Amygdala (tissue), 56 donors: ENCODE data around the gene CIPC.

ENCODE experiments used
- DNase-seq, 56 donors: peaks; one replicate each; lab custom pipeline; 2025; lab: John Stamatoyannopoulos, UW

Gene CIPC

GRCh38 chr14:77097700-77098528, at the start of gene CIPC:
TSS of gene CIPC (plus strand) at chr14:77098258. CDS start at chr14:77105709, 7,451 bp downstream.
- peak; percentile 93 to 100 (median 99) for DNase-seq

- DNase-seq, result peak in 19 of 56 donors; percentile 20 to 61 (median 36)
These were observed 46.9 kb upstream of the CIPC start for GRCh38 chr14:77051116-77051515.

- DNase-seq, result no peak
These were observed 45.6 kb upstream of the CIPC start for GRCh38 chr14:77052281-77053044.

GRCh38 chr14:77053046-77053841, 44.8 kb upstream of the CIPC start:
- DNase-seq, result peak in 34 of 56 donors; percentile 14 to 68 (median 31)

- DNase-seq, result peak in 13 of 56 donors; percentile 9 to 55 (median 43)
These were observed 42.8 kb upstream of the CIPC start for GRCh38 chr14:77055306-77055705.

GRCh38 chr14:77055981-77056380, 42.1 kb upstream of the CIPC start:
- no peak for DNase-seq

GRCh38 chr14:77058117-77058516, 39.9 kb upstream of the CIPC start:
- DNase-seq, result no peak

GRCh38 chr14:77058785-77059184, 39.3 kb upstream of the CIPC start:
- DNase-seq, result no peak

GRCh38 chr14:77059276-77059915, 38.7 kb upstream of the CIPC start:
- peak in 52 of 56 donors; percentile 26 to 93 (median 72) for DNase-seq

- DNase-seq, result no peak
These were observed 36.3 kb upstream of the CIPC start for GRCh38 chr14:77061630-77062257.

- DNase-seq, result no peak
These were observed 35.8 kb upstream of the CIPC start for GRCh38 chr14:77062261-77062660.

- peak in 11 of 56 donors; percentile 16 to 58 (median 34) for DNase-seq
These were observed 34.4 kb upstream of the CIPC start for GRCh38 chr14:77063571-77064171.

GRCh38 chr14:77064521-77065178, 33.4 kb upstream of the CIPC start:
- DNase-seq, result peak in 4 of 56 donors; percentile 15 to 29 (median 22)

GRCh38 chr14:77065851-77066577, 32.0 kb upstream of the CIPC start:
- no peak for DNase-seq

- no peak for DNase-seq
These were observed 31.4 kb upstream of the CIPC start for GRCh38 chr14:77066578-77067172.

GRCh38 chr14:77067632-77068516, 30.2 kb upstream of the CIPC start:
- peak in 44 of 56 donors; percentile 17 to 78 (median 52) for DNase-seq
